ENCODE results near the gene SMPD3.

- TF ChIP-seq CTCF (IDR thresholded peaks at IDR 0.05 in 8 of 11, conservative IDR thresholded peaks at IDR 0.05 in 3 of 11) (no peak), POLR2A (IDR thresholded peaks at IDR 0.05) (no peak), POLR2AphosphoS5 (IDR thresholded peaks at IDR 0.05) (no peak)
Measured at GRCh38 chr16:68363658-68364521, 84.4 kb downstream of the SMPD3 start.

Data from spleen (tissue), 7 donors.